Activated T-cell treated with anti-CD3 and anti-CD28 coated beads, Interleukin-2, amount 50 U/mL, for 1 hour (primary cell): Measurements from ENCODE around the gene MAPK11.

Source experiments
- DNase-seq: peaks from one replicate; pipeline ENCODE4 v3.0.0-alpha.2; 2020

The MAPK11 gene

GRCh38 chr22:50269970-50270665 is at the start of gene MAPK11:
TSS of gene MAPK11 (minus strand) at chr22:50270380. CDS start at chr22:50270292, 88 bp downstream.
- DNase-seq: peak; percentile 70

- no peak for DNase-seq
Measured at GRCh38 chr22:50319503-50319951, 49.3 kb upstream of the MAPK11 start.

GRCh38 chr22:50318698-50319411 is 48.7 kb upstream of the MAPK11 start:
- DNase-seq: no peak

DNA sequence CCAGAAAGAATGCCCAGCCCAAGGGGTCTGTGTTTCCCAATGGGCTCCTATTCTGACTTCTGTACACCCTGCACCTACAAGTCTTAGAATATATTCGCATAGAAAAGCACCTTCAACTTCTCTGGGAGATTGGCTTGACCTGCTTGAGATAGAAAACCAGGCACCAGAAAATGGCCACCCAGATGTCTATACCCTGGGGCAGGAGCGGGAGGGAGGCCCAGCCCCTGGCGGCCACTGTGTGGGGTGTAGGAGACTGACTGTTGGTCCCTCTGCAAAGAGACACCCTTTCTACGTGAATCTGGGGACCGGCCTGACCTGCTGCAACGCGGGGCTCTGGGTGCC is 48.1 kb upstream of the MAPK11 start:
- DNase-seq: no peak

- DNase-seq: no peak
Measured at GRCh38 chr22:50317674-50318073, 47.5 kb upstream of the MAPK11 start.

DNA sequence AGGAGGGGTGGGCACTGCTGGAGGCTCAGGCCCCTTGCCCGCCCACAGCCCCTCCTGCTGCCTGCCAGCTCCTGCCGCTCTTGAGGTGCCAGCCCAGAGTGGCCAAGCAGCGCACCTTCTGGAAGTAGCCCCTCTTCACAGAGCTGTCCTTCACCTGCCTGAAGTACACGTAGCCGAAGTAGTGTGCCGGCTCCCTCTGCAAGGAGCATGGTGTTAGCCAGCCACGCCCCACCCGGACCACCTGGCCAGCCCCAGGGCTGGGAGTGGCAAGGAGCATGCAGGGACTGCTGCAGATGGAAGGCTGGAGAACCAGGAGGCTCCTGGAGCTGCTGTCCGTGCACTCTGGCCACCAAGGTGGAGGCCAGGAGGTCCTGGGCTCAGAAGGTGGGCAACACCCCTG is 47.0 kb upstream of the MAPK11 start:
- DNase-seq: no peak

GRCh38 chr22:50316114-50317065 is 46.2 kb upstream of the MAPK11 start:
- no peak for DNase-seq

DNA sequence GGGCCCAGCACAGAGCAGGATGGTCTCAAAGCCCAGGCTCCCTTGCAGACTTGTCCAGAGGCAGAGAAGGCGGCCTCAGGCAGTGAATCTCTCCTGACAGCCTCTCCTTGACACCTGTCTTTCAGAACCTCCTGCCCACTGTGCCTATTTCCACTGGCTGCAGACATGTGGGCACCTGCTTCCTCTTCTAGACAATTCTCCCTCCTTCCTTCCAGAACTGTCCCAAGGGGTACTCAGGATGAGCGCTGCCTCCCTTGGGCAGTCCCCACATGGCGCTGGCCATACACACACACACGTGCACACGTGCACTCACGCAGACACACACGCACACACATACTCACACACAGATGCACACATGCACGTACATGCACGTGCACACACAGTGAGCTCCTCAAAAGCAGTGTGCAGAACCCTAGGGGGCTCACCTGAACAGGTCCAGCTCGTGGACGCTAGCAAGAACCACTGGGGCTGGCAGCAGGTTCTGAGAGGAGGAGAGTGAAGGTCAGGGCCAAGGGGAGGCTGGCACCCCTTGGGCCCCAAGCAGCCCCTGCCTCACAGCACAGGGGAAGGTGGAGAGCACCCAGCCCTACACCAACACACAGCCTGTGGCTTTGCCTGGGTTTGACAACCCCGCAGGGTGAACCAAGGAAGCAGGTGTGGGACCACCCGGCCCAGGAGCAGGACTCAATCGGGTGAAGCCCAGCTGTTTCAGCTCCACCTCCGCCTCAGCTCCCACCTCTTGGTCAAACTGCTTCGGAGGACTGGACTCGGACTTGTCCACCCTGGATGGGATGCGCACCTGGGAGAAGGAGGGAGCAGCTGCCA is 45.3 kb upstream of the MAPK11 start:
- no peak for DNase-seq

DNA sequence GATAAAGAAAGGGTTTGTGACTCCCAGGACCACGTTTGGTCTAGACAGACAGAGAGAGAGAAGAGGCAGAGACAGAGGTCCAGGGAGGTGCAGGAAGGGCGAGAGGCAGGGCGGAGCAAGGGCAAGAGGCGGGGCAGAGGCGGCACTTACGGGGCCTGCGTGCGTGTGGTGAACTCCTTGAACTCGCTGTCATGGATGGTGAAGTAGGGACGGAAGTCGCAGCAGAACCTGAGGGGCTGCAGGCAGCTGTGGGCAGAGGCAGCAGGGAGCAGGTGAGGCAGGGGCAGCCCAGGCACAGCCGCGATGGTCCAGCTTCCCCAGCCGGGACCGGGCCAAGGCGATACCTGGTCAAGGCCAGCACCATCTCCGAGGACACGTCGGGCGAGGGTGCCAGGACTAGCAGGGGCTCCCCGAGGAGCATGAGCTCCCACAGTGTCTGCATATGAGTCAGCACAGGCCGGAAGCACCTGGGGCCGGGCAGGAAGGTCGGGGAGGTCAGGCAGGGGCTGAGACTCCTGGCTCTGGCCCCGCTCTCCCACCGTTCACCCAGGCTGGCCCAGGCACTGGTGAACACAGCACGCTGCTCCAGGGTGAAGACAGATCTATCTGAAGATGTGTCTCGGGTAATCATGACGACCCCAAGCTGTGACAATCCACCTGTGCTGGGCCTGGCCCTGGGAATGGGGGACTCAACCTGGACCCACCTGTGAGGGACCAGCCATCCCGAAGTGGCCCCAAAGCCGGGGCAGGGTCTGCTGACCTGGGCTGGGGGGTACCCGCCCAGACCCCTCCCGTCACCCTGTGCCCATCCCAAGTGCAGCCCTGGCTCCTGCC is 44.5 kb upstream of the MAPK11 start:
- DNase-seq: peak; percentile 67

- DNase-seq: no peak
Measured at GRCh38 chr22:50314081-50314454, 43.9 kb upstream of the MAPK11 start.

DNA sequence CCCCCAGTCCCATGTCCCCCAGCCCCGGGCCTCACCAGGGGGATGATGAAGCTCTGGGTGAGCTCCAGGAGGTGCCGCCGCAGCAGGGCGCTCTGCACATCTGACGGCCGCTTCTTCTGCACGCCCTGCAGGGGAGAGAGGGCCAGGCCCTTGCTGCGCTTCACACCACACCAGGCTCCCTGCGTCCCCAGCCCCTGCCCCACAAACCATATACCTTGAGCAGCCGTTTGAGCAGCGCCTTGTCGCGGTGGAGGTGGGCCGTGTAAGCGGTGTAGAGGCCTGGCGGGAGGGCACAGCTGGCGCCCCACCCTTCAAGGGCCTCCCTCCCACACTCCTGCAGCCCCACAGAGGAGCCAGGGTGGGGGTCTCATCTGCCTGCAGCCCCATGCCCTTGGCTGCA is 43.4 kb upstream of the MAPK11 start:
- no peak for DNase-seq

DNA sequence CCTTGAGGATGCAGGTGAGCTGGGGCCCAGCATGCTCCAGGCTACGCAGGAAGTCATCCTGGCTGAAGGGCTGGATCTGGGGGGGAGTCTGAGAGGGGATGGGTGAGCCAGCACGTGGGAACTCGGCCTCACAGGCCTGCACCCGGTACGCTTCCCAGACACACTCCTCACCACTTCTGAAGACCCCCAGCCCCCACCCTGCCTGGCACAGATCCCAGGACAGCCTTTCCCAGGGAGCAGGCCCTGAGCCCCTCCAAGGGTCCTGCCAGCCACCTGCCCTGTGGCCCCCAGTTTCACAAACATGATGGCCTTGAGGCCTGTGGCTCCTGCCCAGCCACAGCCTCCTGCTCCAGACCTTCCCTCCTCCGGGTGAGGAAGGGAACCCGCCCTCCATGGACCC is 42.8 kb upstream of the MAPK11 start:
- no peak for DNase-seq

DNA sequence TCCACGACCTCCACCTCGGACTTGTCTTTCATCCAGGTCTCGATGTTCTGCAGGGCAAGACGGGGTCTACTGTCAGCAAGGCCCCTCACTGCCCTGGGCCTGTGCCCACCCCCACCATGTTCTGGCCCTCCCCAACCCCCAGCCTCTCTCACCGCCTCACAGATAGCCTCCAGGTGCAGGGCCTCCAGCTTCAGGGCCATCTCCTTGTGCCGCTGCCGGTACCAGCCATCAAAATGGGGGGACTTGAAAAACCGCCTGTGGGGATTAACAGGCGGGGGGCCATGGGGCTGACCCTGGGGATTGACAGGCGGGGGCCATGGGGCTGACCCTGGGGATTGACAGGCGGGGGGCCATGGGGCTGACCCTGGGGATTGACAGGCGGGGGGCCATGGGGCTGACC is 42.2 kb upstream of the MAPK11 start:
- no peak for DNase-seq

DNA sequence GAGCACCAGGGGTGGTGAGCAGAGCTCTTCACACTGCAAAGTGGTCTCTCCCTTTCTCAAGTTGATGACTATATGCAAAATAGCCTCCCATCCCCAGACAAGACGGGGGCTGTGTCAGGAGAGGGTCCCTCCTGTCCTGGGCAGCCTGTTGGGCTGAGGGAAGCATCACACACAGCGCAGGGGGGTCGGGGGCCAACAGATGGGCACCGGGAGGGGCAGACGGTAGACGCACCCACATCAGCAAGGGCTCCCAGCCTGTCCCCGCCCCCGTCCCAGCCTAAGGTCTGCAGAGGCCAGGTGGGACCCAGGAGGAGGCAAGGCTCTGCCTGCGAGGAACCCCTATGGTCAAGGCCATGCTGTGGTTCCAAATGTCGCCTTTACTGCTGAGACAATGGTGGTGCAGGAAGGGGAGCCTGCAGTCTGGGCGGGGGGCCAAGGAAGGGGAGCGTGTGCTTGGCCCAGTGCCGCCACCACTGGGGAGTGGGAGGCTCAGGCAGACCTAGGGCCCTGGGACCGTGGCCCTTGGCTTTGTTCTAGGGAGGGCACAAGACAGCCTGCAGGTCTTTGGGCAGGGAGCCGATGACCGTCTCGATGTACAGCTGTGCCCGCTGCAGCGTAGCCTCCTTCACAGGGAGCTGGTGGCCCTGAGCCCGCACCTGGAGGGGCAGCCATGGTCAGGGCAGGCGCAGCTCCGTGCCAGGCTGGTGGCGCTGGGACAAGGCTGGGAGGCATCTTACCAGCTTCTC is 41.6 kb upstream of the MAPK11 start:
- no peak for DNase-seq

DNA sequence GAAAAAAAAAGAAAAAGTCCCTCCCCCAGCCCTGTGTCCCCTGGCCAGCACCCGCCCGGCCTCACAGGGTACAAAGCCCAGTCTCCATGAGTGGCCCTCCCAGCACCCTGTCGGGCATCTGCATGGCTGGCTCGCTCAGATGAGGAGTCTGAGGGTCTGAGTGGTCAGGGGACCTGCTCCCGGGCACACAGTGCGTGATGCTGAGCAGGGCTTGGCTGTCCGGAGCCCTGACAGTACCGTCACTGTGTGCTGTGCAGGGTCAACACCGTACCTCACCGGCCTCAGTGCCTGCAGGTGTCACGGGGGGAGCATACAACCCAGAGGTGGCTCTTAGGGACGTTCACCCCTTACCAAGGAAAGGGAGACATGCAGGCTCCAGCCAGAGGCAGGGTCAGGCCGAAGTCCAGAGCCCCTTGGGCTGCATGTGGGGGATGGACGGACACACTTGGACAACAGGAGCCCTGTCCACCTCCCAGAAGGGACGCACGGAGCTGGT is 40.8 kb upstream of the MAPK11 start:
- no peak for DNase-seq

DNA sequence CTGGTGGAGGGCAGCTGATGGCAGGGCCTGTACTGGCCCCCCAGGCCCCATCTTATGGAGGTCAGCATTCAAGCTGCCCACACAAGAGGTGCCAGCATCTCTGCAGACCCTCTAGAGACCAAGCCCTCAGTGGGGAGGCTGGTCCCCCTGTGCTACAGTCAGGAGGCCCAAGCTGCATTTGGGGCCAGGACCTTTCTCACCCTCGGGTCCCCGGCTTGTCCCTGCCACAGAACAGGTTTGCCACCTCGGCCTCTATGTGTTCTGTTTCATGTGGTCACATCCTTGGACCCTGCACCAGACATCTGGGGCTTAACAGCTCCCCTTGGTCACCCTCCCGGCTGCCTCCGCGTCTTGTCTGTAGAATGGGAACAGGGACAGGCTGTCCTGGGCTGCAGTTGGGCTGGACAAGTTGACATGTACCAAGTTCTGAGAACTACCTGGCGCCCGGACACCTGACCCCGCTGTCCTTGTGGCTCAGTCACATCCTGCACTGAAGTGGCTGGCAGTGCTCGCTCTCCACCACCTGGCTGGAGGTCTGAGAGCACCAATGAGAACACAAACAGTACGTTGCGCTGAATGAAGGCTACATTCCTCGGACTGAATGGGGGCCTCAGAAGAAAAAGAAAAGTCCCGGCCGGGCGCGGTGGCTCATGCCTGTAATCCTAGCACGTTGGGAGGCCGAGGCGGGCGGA is 40.0 kb upstream of the MAPK11 start:
- no peak for DNase-seq

GRCh38 chr22:50309601-50309991 is 39.4 kb upstream of the MAPK11 start:
- DNase-seq: no peak

DNA sequence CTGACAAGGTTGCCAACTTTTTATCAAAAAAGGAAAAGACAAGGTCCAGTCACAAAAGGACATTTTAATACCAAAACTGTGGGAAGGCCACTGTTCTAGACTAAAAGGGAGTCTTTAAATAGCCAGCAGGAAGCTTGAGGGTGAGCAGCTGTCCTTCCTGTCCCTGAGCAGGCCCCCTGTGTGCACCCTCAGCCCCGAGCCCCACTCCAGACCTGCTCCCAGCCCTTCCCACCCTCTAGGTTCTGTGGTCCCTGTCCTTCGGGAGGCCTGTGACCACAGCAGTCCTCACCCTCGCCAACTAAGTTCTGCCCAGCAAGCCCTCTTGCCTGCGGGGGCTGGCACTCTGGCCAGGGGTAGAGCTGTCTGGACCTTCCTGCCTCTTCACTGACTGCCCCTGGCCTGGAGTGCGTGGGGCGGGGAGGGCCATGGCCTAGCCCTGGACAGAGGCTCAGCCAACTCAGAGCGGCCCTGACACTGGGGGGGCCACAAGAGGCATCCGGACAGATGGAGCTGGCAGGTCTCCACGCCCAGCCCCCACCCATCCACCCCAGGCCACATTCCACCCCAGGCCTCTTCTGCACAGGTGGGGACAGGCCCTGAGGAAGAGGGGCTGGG is 38.9 kb upstream of the MAPK11 start:
- DNase-seq: no peak

- DNase-seq: no peak
Measured at GRCh38 chr22:50308597-50308935, 38.4 kb upstream of the MAPK11 start.
